K562 (cell line): ENCODE measurements around the gene RPAP2. TPM values are rescaled to one million over a fixed set of nuclear protein-coding genes. Genes with fewer than 3 reads are reported as not detected.
A peak's percentile ranks its signal among the peaks of the same experiment; 100 is the strongest.

Experiments used
- DACH1 ChIP-seq: fragments of 450-650 bp; IDR thresholded peaks from 2 replicates; pipeline ENCODE4 v1.6.1; 2018; ENCODE audit not compliant: partially characterized antibody
- OTX1 ChIP-seq: fragments of 450-650 bp; formaldehyde crosslinking; IDR thresholded peaks from 2 replicates; pipeline ENCODE4 v1.4.0; 2022; ENCODE audit warnings: mild to moderate bottlenecking
- PTTG1 ChIP-seq: fragments of 450-650 bp; IDR thresholded peaks from 2 replicates; pipeline ENCODE4 v1.6.1; 2016; ENCODE audit warnings: low read depth, mild to moderate bottlenecking, missing genetic modification characterization, missing compliant biosample characterization
- RAD21 ChIP-seq, 2 experiments: fragments of 250-450 bp in 1 of 2; fragments of 450-650 bp in 1 of 2; sonication (Bioruptor Pico) in 1 of 2; formaldehyde crosslinking in 1 of 2; IDR thresholded peaks in 1 of 2; conservative IDR thresholded peaks in 1 of 2; 2 replicates each; pipeline versions ENCODE4 v1.4.0 to v1.8.0; 2020 to 2022; ENCODE audit warnings: mild to moderate bottlenecking in 2 of 2, moderate library complexity in 1 of 2
- RB1 ChIP-seq: fragments of 450-650 bp; IDR thresholded peaks from 2 replicates; pipeline ENCODE4 v1.6.1; 2017; ENCODE audit warnings: low read depth, mild to moderate bottlenecking
- RBM15 ChIP-seq: fragments of 200-400 bp; formaldehyde crosslinking; IDR thresholded peaks from 2 replicates; pipeline ENCODE4 v1.6.1; 2018; ENCODE audit warnings: mild to moderate bottlenecking, low read length, moderate library complexity; ENCODE audit not compliant: insufficient read depth
- RBM39 ChIP-seq: fragments of 200-400 bp; formaldehyde crosslinking; optimal IDR thresholded peaks from 2 replicates; pipeline ENCODE3; 2018; ENCODE audit warnings: low read depth, low read length
- SMAD4 ChIP-seq: fragments of 250-450 bp; sonication (Bioruptor Pico); conservative IDR thresholded peaks from 2 replicates; pipeline ENCODE4 v1.8.0; 2021; ENCODE audit warnings: inconsistent platforms, mild to moderate bottlenecking, moderate library complexity
- ZNF212 ChIP-seq: fragments of 450-650 bp; formaldehyde crosslinking; IDR thresholded peaks from 2 replicates; pipeline ENCODE4 v1.4.0; 2020; ENCODE audit warnings: mild to moderate bottlenecking
- ZNF316 ChIP-seq: fragments of 450-650 bp; IDR thresholded peaks from 2 replicates; pipeline ENCODE4 v1.6.1; 2016
- polyA plus RNA-seq, 8 experiments: library from polyadenylated mRNA; depleted of rRNA in 4 of 8; stranded (reverse) in 5 of 8; unstranded in 3 of 8; fragments of >200 nt; fragmentation: Nextera tagmentation in 2 of 8; fragmentation: Illumina TruSeq in 1 of 8; extraction: Ambion mirVana in 2 of 8; extraction: Trizol in 1 of 8; gene quantifications; 2 replicates each; pipeline versions ENCODE4 v1.2.1 to v1.2.3, GENCODE V29; 2011 to 2014; ENCODE audit warnings: inconsistent platforms in 1 of 8, missing spikeins in 1 of 8
- total RNA-seq, 7 experiments: library from RNA; depleted of rRNA in 6 of 7; stranded (reverse); fragments of >200 nt in 6 of 7; fragmentation: Illumina TruSeq in 2 of 7; extraction: Trizol in 2 of 7; gene quantifications; 2 replicates each; pipeline versions ENCODE4 v1.2.1 to v1.2.3, GENCODE V29; 2011 to 2021; ENCODE audit warnings: low replicate concordance in 1 of 7
- TF ChIP-seq, protein P1 (sequence below): fragments of 450-650 bp; formaldehyde crosslinking; IDR thresholded peaks from 2 replicates; pipeline ENCODE4 v1.4.0; 2020; ENCODE audit warnings: mild to moderate bottlenecking, moderate library complexity
- TF ChIP-seq, protein P2 (sequence below), 2 experiments: fragments of 450-650 bp; formaldehyde crosslinking in 1 of 2; IDR thresholded peaks; 2 replicates each; pipeline versions ENCODE4 v1.4.0 to v1.6.1; 2014 to 2020; ENCODE audit warnings: mild to moderate bottlenecking in 2 of 2, borderline replicate concordance in 1 of 2, low read depth in 1 of 2
- TF ChIP-seq, protein P3 (sequence below): fragments of 250-450 bp; sonication (Bioruptor Pico); IDR thresholded peaks from 2 replicates; pipeline ENCODE4 v1.5.0; 2021
- TF ChIP-seq, protein P4 (sequence below): sonication (generic); formaldehyde crosslinking; IDR thresholded peaks from 2 replicates; pipeline ENCODE4 v1.8.0; 2022; ENCODE audit warnings: missing genetic modification reagents, mild to moderate bottlenecking, borderline replicate concordance
- TF ChIP-seq, protein P5 (sequence below), 3 experiments: IDR thresholded peaks in 2 of 3; conservative IDR thresholded peaks in 1 of 3; 2 replicates each; pipeline ENCODE4 v1.5.1; 2011 to 2012; ENCODE audit warnings: low read length in 3 of 3, mild to moderate bottlenecking in 3 of 3, control low read depth in 2 of 3, improper control_type of control experiment in 1 of 3, inconsistent platforms in 1 of 3, low read depth in 1 of 3, mixed read lengths in 1 of 3, moderate library complexity in 1 of 3; ENCODE audit not compliant: insufficient read depth in 2 of 3

RPAP2 gene
- total and polyA plus RNA-seq, 9 of the 15 experiments (the other 6 are each of a cell fraction or from before 2014, with no cell fraction given): 6.2 to 41.7 (median 28.7) TPM

DNA sequence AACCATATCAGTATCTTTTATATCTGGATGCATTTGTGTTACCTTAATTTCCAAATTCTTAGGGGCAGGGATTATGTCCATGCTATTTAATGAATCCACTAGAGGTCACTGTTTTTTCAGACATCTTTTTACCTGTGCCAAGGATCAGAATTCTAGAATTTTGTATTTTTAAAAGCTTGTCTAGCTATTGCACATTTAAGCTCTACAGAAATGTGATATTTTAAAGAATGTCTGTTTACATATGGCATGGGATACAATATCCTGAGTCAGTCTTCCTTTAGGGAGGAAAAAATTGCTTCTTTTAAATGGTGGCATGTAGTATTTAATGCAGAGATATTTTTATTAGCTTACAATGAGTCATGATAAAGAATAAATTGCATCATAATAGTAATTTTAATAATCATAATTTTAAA, 11.3 kb downstream of the RPAP2 start (continued):
- no peak for TF ChIP-seq ZNF212 (CRISPR knock-in tag)
- no peak for TF ChIP-seq PTTG1
- no peak for TF ChIP-seq RB1
- TF ChIP-seq ZNF316: no peak
- TF ChIP-seq, protein P1, sequence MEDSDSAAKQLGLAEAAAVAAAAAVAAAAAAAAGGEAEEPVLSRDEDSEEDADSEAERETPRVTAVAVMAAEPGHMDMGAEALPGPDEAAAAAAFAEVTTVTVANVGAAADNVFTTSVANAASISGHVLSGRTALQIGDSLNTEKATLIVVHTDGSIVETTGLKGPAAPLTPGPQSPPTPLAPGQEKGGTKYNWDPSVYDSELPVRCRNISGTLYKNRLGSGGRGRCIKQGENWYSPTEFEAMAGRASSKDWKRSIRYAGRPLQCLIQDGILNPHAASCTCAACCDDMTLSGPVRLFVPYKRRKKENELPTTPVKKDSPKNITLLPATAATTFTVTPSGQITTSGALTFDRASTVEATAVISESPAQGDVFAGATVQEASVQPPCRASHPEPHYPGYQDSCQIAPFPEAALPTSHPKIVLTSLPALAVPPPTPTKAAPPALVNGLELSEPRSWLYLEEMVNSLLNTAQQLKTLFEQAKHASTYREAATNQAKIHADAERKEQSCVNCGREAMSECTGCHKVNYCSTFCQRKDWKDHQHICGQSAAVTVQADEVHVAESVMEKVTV (CRISPR knock-in tag): peak; percentile 74
- TF ChIP-seq, protein P2, sequence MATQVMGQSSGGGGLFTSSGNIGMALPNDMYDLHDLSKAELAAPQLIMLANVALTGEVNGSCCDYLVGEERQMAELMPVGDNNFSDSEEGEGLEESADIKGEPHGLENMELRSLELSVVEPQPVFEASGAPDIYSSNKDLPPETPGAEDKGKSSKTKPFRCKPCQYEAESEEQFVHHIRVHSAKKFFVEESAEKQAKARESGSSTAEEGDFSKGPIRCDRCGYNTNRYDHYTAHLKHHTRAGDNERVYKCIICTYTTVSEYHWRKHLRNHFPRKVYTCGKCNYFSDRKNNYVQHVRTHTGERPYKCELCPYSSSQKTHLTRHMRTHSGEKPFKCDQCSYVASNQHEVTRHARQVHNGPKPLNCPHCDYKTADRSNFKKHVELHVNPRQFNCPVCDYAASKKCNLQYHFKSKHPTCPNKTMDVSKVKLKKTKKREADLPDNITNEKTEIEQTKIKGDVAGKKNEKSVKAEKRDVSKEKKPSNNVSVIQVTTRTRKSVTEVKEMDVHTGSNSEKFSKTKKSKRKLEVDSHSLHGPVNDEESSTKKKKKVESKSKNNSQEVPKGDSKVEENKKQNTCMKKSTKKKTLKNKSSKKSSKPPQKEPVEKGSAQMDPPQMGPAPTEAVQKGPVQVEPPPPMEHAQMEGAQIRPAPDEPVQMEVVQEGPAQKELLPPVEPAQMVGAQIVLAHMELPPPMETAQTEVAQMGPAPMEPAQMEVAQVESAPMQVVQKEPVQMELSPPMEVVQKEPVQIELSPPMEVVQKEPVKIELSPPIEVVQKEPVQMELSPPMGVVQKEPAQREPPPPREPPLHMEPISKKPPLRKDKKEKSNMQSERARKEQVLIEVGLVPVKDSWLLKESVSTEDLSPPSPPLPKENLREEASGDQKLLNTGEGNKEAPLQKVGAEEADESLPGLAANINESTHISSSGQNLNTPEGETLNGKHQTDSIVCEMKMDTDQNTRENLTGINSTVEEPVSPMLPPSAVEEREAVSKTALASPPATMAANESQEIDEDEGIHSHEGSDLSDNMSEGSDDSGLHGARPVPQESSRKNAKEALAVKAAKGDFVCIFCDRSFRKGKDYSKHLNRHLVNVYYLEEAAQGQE (IDR thresholded peaks at IDR 0.05; ENCODE audit: borderline replicate concordance): peak; percentile 73; the same call in 1 of the 2 replicates
- TF ChIP-seq, protein P2 (CRISPR knock-in tag; IDR thresholded peaks at IDR 0.05; ENCODE audit: low read depth): no peak
- TF ChIP-seq RAD21 (CRISPR knock-in tag; conservative IDR thresholded peaks at IDR 0.05 in 1 of 2, IDR thresholded peaks at IDR 0.05 in 1 of 2): peak; percentile 82 to 88
- TF ChIP-seq DACH1: no peak
- TF ChIP-seq, protein P3, sequence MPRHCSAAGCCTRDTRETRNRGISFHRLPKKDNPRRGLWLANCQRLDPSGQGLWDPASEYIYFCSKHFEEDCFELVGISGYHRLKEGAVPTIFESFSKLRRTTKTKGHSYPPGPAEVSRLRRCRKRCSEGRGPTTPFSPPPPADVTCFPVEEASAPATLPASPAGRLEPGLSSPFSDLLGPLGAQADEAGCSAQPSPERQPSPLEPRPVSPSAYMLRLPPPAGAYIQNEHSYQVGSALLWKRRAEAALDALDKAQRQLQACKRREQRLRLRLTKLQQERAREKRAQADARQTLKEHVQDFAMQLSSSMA: no peak
- no peak for TF ChIP-seq RBM39
- TF ChIP-seq OTX1 (CRISPR knock-in tag): no peak
- TF ChIP-seq, protein P4, sequence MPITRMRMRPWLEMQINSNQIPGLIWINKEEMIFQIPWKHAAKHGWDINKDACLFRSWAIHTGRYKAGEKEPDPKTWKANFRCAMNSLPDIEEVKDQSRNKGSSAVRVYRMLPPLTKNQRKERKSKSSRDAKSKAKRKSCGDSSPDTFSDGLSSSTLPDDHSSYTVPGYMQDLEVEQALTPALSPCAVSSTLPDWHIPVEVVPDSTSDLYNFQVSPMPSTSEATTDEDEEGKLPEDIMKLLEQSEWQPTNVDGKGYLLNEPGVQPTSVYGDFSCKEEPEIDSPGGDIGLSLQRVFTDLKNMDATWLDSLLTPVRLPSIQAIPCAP (CRISPR knock-in tag): no peak
- TF ChIP-seq, protein P5, sequence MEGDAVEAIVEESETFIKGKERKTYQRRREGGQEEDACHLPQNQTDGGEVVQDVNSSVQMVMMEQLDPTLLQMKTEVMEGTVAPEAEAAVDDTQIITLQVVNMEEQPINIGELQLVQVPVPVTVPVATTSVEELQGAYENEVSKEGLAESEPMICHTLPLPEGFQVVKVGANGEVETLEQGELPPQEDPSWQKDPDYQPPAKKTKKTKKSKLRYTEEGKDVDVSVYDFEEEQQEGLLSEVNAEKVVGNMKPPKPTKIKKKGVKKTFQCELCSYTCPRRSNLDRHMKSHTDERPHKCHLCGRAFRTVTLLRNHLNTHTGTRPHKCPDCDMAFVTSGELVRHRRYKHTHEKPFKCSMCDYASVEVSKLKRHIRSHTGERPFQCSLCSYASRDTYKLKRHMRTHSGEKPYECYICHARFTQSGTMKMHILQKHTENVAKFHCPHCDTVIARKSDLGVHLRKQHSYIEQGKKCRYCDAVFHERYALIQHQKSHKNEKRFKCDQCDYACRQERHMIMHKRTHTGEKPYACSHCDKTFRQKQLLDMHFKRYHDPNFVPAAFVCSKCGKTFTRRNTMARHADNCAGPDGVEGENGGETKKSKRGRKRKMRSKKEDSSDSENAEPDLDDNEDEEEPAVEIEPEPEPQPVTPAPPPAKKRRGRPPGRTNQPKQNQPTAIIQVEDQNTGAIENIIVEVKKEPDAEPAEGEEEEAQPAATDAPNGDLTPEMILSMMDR (IDR thresholded peaks at IDR 0.05 in 2 of 3, conservative IDR thresholded peaks at IDR 0.05 in 1 of 3; ENCODE audit: insufficient read depth in 2 of 3, low read depth in 1 of 3, low read length in 3 of 3): peak in 2 of 3 experiments; percentile 38 to 71; a peak in 3 of 6 replicates
- TF ChIP-seq SMAD4 (CRISPR knock-in tag): no peak
- TF ChIP-seq RBM15: no peak
